RWPE1 (cell line): Measurements from ENCODE around the gene ITGAX.

Experiments used
- CTCF ChIA-PET: fragments of 350-600 bp; sonication (Branson Sonifier 250); formaldehyde crosslinking; extraction: SDS; loops from one replicate; lab custom pipeline; 2021; lab: Yijun Ruan, JAX
- POLR2A ChIA-PET: fragments of 400-600 bp; formaldehyde crosslinking; extraction: SDS; loops from one replicate; lab custom pipeline; 2020; ENCODE audit warnings: antibody characterized with exemption; ENCODE audit not compliant: low non-redundant PET; lab: Yijun Ruan, JAX
- DNase-seq: peaks from one replicate; pipeline ENCODE4 v3.0.0; 2012; ENCODE audit warnings: low spot score
- H3K27ac ChIP-seq: fragments of 450-650 bp; 2 replicates; pipeline ENCODE4 v1.5.1; 2017
- TF ChIP-seq, protein P1 (sequence below): fragments of 450-650 bp; conservative IDR thresholded peaks from 2 replicates; pipeline ENCODE4 v1.5.1; 2017; ENCODE audit warnings: low read depth, mild to moderate bottlenecking

Gene ITGAX

DNA sequence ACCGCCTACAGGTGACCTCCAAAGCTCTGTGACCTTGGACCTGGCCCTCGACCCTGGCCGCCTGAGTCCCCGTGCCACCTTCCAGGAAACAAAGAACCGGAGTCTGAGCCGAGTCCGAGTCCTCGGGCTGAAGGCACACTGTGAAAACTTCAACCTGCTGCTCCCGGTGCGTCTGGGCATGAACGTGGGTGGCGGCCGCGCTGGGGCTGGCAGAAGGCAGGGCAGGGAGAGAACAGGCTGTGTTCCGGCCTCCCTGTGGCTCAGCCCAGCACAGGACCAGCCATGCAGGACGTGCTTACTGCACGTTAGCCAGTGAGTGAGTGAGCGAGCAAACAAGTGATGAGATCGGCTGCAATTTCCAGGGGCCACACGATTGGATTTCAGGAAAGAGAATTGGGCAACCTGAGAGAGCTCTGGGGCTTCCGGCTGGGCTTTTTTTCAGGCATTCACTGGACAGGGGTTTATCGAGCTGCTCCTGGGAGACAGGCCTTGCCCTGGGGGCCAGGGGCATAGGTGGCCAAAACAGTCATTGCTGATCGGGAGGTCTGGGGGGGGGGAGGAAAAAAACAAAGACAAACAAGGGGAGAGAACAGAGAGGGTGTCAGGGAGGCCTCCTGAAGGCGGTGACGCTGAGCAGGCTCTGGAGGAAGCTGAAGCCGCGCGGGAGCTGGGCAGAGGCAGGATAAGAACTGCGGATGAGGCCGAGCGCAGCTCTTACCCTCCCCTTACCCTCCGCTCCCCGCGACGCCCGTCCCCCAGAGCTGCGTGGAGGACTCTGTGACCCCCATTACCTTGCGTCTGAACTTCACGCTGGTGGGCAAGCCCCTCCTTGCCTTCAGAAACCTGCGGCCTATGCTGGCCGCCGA lies 16.9 kb downstream of the ITGAX start:
- TF ChIP-seq, protein P1, sequence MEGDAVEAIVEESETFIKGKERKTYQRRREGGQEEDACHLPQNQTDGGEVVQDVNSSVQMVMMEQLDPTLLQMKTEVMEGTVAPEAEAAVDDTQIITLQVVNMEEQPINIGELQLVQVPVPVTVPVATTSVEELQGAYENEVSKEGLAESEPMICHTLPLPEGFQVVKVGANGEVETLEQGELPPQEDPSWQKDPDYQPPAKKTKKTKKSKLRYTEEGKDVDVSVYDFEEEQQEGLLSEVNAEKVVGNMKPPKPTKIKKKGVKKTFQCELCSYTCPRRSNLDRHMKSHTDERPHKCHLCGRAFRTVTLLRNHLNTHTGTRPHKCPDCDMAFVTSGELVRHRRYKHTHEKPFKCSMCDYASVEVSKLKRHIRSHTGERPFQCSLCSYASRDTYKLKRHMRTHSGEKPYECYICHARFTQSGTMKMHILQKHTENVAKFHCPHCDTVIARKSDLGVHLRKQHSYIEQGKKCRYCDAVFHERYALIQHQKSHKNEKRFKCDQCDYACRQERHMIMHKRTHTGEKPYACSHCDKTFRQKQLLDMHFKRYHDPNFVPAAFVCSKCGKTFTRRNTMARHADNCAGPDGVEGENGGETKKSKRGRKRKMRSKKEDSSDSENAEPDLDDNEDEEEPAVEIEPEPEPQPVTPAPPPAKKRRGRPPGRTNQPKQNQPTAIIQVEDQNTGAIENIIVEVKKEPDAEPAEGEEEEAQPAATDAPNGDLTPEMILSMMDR, result no peak
- no peak for DNase-seq
- ChIA-PET CTCF (interaction anchor here (0.6 to 0.7 kb wide), 2 partner anchors 72 to 489 kb away, joined by 3 read pairs; no protein-coding TSS in a partner anchor), POLR2A (no interaction called here)
- H3K27ac ChIP-seq, result no peak overlapping the region

DNA sequence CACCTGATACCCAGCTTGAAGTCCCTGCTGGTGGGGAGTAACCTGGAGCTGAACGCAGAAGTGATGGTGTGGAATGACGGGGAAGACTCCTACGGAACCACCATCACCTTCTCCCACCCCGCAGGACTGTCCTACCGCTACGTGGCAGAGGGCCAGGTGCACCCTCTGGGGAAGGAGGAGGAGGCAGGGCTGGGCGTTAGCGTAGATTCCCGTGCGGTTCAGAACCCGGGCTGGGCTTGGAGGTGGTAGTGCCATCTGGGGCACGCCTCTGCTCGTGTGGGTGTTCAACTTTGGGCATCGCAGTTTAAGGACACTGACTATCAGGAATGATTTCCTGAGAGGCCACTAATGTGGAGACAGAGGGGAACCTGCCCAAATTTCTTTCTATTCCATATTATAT lies 18.3 kb downstream of the ITGAX start:
- POLR2A ChIA-PET, result no interaction called here
- CTCF ChIA-PET, result no interaction called here

DNA sequence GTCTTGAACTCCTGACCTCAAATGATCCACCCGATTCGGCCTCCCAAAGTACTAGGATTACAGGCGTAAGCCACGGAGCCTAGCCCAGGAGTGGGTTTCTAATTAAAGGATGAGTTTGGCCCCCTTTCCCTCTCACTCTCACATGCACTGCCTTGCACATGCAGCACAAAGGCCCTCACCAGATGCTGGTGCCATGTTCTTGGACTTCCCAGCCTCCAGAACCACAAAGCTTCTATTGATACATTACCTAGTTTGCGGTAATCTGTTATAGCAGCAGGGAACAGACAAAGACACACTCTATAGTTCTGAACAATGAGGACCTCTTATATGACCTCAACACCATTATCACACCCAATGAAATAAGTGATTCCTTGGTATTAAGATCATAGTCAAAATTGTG lies 20.3 kb downstream of the ITGAX start:
- TF ChIP-seq, protein P1, result no peak
- H3K27ac ChIP-seq, result no peak overlapping the region
- no peak for DNase-seq
- CTCF ChIA-PET, result interaction anchor here (0.6 kb wide), 1 partner anchor 11 kb away, joined by 3 read pairs; no protein-coding TSS in a partner anchor
- POLR2A ChIA-PET, result no interaction called here

More for the DNA sequence above, 18.3 kb downstream of the ITGAX start:
- no peak overlapping the region for H3K27ac ChIP-seq
- DNase-seq, result no peak
- TF ChIP-seq, protein P1, result no peak

DNA sequence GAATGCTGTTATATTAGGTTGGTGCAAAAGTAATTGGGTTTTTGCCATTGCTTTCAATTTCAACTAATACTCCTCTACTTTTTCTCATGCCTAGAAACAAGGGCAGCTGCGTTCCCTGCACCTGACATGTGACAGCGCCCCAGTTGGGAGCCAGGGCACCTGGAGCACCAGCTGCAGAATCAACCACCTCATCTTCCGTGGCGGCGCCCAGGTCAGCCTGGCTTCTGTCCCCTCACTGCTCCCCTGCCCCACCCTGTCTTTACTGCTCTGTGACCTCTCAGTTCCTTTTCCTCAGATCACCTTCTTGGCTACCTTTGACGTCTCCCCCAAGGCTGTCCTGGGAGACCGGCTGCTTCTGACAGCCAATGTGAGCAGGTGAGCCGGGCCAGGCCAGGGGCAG lies 21.7 kb downstream of the ITGAX start:
- ChIA-PET CTCF (interaction anchor here (0.6 kb wide), 1 partner anchor 76 kb away, joined by 3 read pairs; no protein-coding TSS in a partner anchor), POLR2A (no interaction called here)
- TF ChIP-seq, protein P1, result no peak
- no peak for DNase-seq
- no peak overlapping the region for H3K27ac ChIP-seq

DNA sequence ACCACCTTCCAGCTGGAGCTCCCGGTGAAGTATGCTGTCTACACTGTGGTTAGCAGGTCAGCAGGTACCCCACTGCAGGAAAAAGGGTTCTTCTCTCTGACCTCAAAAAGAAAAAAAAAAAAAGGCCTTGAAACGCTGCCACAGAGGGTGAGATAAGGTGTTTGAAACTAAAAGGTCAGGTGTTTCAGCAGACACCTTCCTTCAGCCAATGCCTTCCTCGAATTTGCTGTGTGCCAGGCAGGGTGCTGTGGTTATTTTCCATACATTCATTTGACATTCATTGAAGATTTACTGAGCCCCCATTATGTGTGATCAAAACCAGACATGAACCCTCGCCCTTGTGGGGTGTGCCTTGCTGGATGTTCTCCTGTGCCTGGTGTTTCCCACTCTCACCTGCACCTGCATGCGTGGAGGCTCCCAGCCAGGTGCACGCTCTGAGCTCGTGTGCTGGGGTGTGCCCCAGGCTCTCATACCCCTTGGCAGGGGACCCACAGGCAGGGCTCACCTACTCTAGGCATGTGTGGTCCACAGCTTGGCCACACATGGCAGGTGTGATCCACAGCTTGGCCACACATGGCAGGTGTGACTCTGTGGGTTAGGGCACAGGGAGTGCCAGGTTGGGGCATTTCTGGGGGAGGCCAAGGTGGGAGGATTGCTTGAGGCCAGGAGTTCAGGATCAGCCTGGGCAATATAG lies 22.4 kb downstream of the ITGAX start:
- TF ChIP-seq, protein P1, result no peak
- POLR2A ChIA-PET, result no interaction called here
- H3K27ac ChIP-seq, result no peak overlapping the region
- DNase-seq, result no peak
- CTCF ChIA-PET, result interaction anchor here (0.7 kb wide), 1 partner anchor 27 kb away, joined by 6 read pairs; no protein-coding TSS in a partner anchor

DNA sequence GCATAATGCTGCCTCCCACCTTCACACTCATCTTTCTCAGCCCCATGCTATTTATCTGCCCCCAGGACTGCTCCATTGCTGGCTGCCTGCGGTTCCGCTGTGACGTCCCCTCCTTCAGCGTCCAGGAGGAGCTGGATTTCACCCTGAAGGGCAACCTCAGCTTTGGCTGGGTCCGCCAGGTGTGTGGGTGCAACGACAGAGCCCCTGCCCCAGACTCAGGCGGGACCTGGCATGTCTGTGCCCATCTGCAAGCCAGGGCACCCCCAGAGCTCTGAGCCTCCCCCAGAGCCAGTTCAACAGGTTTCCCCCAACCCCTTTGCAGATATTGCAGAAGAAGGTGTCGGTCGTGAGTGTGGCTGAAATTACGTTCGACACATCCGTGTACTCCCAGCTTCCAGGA lies 25.2 kb downstream of the ITGAX start:
- H3K27ac ChIP-seq, result no peak overlapping the region
- TF ChIP-seq, protein P1, result no peak
- DNase-seq, result no peak
- ChIA-PET CTCF (interaction anchor here (0.7 kb wide), 1 partner anchor 293 kb away, joined by 4 read pairs; no protein-coding TSS in a partner anchor), POLR2A (no interaction called here)
